Activated B cell treated with CpG ODN at 0.5 μM for 24 hours (primary cell): ENCODE data around the gene KLC3. TPM values are rescaled to one million over a fixed set of nuclear protein-coding genes. Genes with fewer than 3 reads are reported as not detected.
"Not testable (repeated sequence)": the region's sequence is repeated elsewhere in the genome, so short reads cannot be mapped to it uniquely, and the experiment has no call there.

Source experiments
- ATAC-seq: fragments of 200-7000 bp; cut with Tn5 transposase; one replicate; pipeline ENCODE4 v1.10.0; 2021; ENCODE audit warnings: low read depth, mild to moderate bottlenecking, moderate library complexity
- CTCF ChIA-PET: fragments of 350-600 bp; sonication (Branson Sonifier 250); formaldehyde crosslinking; loops from one replicate; lab custom pipeline; 2021; ENCODE audit warnings: antibody characterized with exemption; lab: Charles Lee
- POLR2A ChIA-PET: fragments of 350-600 bp; sonication (Branson Sonifier 250); formaldehyde crosslinking; loops from one replicate; lab custom pipeline; 2021; ENCODE audit warnings: antibody characterized with exemption; lab: Charles Lee
- DNase-seq: peaks from one replicate; pipeline ENCODE4 v3.0.0; 2022
- H3K27ac Mint-ChIP-seq: one replicate; pipeline ENCODE4 v1.8.0; 2020; ENCODE audit warnings: mixed read lengths
- H3K27me3 Mint-ChIP-seq: one replicate; pipeline ENCODE4 v1.8.0; 2021; ENCODE audit warnings: mixed read lengths
- H3K36me3 Mint-ChIP-seq: one replicate; pipeline ENCODE4 v1.8.0; 2021; ENCODE audit warnings: low read depth, mixed read lengths
- H3K4me1 Mint-ChIP-seq: one replicate; pipeline ENCODE4 v1.8.0; 2021; ENCODE audit warnings: mixed read lengths
- H3K4me3 Mint-ChIP-seq: one replicate; pipeline ENCODE4 v1.8.0; 2020; ENCODE audit warnings: mild to moderate bottlenecking, mixed read lengths
- H3K9me3 Mint-ChIP-seq: one replicate; pipeline ENCODE4 v1.8.0; 2020; ENCODE audit warnings: mixed read lengths
- intact Hi-C: fragments of 100-400 bp; cut with micrococcal nuclease; formaldehyde crosslinking; loops from one replicate; pipeline ENCODE4 v1.15.1; 2024
- total RNA-seq: library from RNA; stranded (reverse); gene quantifications from 2 replicates; pipeline ENCODE4 v1.2.3, GENCODE V29; 2022
- TF ChIP-seq, protein P1 (sequence below): fragments of 200-600 bp; IDR thresholded peaks from one replicate; pipeline ENCODE4 v1.8.0; 2022; ENCODE audit warnings: antibody characterized with exemption, mild to moderate bottlenecking

KLC3 gene
- total RNA-seq, 1 donor from 2014 or later = not detected

DNA sequence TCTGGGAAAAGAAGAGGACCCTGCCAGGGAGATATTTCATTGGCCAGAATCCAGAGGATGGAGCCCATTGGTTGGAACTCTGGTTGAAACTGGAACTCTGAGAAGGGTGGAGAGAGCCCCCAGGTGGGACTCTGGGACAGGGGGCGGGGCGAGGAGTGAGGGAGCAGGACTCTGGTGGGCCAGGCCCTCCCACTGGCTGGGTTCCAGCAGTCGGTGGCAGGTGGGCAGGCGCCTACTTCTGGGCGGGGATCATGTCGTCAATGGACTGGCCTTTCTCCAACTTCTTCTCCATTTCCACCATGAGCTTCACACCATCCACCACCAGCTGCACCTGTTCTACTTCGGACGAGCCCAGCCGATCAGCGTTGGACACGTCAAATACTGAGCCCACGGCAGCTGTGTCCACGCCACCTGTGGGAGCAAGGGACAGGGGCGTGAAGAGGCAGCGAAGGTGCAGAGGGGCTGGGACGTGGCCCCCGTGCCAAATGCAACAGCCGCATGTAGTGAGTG is 34.0 kb upstream of the KLC3 start:
- Mint-ChIP-seq H3K27ac (no peak overlapping the region), H3K36me3 (peaks cover 6% of the 10 kb centered on the region), H3K9me3 (no peaks in the 10 kb centered on the region), H3K27me3 (no peaks in the 10 kb centered on the region), H3K4me3 (no peak overlapping the region), H3K4me1 (no peaks in the 10 kb centered on the region)
- CTCF ChIA-PET = interaction anchor here (0.6 kb wide), 1 partner anchor 223 kb away, joined by 3 read pairs; no protein-coding TSS in a partner anchor
- TF ChIP-seq, protein P1, sequence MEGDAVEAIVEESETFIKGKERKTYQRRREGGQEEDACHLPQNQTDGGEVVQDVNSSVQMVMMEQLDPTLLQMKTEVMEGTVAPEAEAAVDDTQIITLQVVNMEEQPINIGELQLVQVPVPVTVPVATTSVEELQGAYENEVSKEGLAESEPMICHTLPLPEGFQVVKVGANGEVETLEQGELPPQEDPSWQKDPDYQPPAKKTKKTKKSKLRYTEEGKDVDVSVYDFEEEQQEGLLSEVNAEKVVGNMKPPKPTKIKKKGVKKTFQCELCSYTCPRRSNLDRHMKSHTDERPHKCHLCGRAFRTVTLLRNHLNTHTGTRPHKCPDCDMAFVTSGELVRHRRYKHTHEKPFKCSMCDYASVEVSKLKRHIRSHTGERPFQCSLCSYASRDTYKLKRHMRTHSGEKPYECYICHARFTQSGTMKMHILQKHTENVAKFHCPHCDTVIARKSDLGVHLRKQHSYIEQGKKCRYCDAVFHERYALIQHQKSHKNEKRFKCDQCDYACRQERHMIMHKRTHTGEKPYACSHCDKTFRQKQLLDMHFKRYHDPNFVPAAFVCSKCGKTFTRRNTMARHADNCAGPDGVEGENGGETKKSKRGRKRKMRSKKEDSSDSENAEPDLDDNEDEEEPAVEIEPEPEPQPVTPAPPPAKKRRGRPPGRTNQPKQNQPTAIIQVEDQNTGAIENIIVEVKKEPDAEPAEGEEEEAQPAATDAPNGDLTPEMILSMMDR = no peak
- intact Hi-C loops = no loop called here
- DNase-seq (no peak), ATAC-seq (no peak)
- POLR2A ChIA-PET = no interaction called here

DNA sequence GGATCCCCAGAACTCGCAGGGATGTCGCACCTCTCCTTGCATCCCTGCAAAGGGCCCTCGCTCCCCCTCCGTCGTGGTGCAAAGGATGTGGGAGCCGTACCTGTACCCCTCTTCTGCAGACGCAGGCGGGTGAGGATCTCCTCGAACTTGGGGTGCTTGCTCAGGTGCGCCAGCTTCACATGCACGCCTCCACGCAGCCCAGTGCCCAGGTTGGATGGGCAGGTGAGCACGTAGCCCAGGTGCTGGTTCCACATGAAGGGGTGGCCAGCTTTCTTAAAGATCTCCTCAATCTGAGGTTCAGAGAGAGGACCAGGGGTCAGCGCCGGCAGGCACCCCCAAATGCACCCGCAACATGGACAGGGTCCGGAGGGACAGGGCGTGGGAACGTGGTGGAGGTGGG is 33.2 kb upstream of the KLC3 start:
- ChIA-PET POLR2A (no interaction called here), CTCF (no interaction called here)
- DNase-seq = no peak
- no peak overlapping the region for H3K4me3 Mint-ChIP-seq
- intact Hi-C loops = no loop called here
- peaks cover 4% of the 10 kb centered on the region for H3K36me3 Mint-ChIP-seq
- TF ChIP-seq, protein P1 = no peak
- no peaks in the 10 kb centered on the region for H3K4me1 Mint-ChIP-seq
- H3K9me3 Mint-ChIP-seq = no peaks in the 10 kb centered on the region
- H3K27ac Mint-ChIP-seq = no peak overlapping the region
- no peaks in the 10 kb centered on the region for H3K27me3 Mint-ChIP-seq
- ATAC-seq = no peak

DNA sequence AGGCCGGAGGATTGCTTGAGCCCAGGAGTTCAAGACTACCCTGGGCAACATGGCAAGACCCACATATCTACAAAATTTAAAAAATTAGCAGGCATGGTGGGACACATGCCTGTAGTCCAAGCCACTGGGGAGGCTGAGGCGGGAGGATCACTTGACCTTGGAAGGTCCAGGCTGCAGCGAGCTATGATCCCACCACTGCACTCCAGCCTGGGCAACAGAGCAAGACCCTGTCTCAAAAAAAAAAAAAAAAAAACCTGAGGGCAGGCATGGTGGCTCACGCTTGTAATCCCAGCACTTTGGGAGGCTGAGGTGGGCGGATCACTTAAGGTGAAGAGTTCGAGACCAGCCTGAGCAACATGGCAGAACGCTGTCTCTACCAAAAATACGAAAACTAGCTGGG is 31.2 kb upstream of the KLC3 start:
- H3K9me3 Mint-ChIP-seq, DNase-seq, H3K27me3 Mint-ChIP-seq, H3K4me3 Mint-ChIP-seq, intact Hi-C loops, CTCF ChIA-PET, H3K36me3 Mint-ChIP-seq, ATAC-seq, POLR2A ChIA-PET, H3K27ac Mint-ChIP-seq, H3K4me1 Mint-ChIP-seq: not testable (repeated sequence)

DNA sequence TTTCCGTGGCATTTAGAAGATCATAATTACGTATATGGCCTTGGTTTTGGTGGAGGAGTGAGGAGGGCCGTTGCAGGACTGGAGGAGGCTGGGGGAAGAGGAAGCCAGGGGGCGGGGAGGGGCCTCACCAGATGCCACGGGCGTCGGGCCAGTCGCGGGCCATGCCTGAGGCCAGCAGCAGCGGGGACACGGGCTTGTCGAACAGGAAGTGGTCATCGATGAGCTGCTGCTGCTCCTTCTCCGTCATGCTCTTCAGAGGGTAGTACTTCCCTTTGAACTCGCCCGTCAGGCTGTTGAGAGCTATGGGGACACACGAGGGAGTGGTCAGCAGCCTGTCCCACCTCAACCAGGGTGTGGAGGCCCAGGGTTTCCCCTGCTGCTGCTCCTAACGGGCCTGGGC is 28.9 kb upstream of the KLC3 start:
- ATAC-seq (no peak), DNase-seq (no peak)
- CTCF ChIA-PET = no interaction called here
- TF ChIP-seq, protein P1 = no peak
- no peak overlapping the region for H3K27ac Mint-ChIP-seq
- H3K4me1 Mint-ChIP-seq = no peaks in the 10 kb centered on the region
- H3K4me3 Mint-ChIP-seq = no peak overlapping the region
- H3K9me3 Mint-ChIP-seq = no peaks in the 10 kb centered on the region
- intact Hi-C loops = no loop called here
- peaks cover 18% of the 10 kb centered on the region for H3K27me3 Mint-ChIP-seq
- POLR2A ChIA-PET = no interaction called here
- H3K36me3 Mint-ChIP-seq = no peaks in the 10 kb centered on the region

DNA sequence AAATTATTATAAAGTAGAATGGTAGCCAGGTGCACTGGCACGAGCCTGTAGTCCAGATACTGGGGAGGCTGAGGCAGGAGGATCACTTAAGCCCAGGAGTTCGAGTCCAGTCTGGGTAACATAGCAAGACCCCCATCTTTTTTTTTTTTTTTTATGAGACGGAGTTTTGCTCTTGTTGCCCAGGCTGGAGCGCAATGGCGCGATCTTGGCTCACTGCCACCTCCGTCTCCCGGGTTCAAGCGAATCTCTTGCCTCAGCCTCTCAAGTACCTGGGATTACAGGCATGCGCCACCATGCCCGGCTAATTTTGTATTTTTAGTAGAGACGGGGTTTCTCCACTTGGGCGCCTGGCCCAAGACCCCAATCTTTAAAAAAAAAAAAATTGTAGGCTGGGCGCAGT is 28.3 kb upstream of the KLC3 start:
- DNase-seq, H3K4me1 Mint-ChIP-seq, H3K27ac Mint-ChIP-seq, H3K9me3 Mint-ChIP-seq, H3K36me3 Mint-ChIP-seq, ATAC-seq, intact Hi-C loops, H3K4me3 Mint-ChIP-seq, CTCF ChIA-PET: not testable (repeated sequence)
- POLR2A ChIA-PET = interaction anchor here (0.6 kb wide), 1 partner anchor 388 kb away, joined by 3 read pairs; no protein-coding TSS in a partner anchor
- peaks cover 18% of the 10 kb centered on the region for H3K27me3 Mint-ChIP-seq

DNA sequence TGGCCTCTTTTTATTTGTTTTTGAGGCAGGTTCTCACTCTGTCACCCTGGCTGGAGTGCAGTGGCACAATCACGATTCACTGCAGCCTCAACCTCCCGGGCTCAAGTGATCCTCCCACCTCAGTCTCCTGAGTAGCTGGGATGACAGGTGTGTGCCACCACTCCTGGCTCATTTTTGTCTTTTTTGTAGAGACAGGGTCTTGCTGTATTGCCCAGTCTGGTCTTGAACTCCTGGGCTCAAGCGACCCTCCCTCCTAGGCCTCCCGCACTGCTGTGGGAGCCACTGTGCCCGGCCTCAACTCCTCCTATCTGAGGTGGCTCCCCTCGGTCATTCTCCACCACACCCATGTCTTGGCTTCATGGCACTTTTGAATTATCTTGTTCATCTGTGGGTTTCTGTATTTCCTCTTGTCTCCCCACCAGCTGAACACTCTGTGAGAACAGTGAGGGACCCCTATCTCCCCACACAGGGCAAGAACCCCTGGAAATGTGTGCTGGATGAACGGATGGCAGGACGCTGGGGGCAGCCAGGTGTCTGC is 25.8 kb upstream of the KLC3 start:
- no peak overlapping the region for H3K4me3 Mint-ChIP-seq
- DNase-seq (no peak), ATAC-seq (no peak)
- ChIA-PET POLR2A (no interaction called here), CTCF (no interaction called here)
- H3K36me3 Mint-ChIP-seq = no peaks in the 10 kb centered on the region
- H3K4me1 Mint-ChIP-seq = no peaks in the 10 kb centered on the region
- H3K27ac Mint-ChIP-seq = no peak overlapping the region
- H3K9me3 Mint-ChIP-seq = no peaks in the 10 kb centered on the region
- TF ChIP-seq, protein P1 = no peak
- intact Hi-C loops = no loop called here
- peaks cover 27% of the 10 kb centered on the region for H3K27me3 Mint-ChIP-seq
